Breast epithelium (tissue), 4 donors: ENCODE data around the gene NUCB1. TPM values are rescaled to one million over a fixed set of nuclear protein-coding genes. Genes with fewer than 3 reads are reported as not detected.

ENCODE experiments used
- DNase-seq, 2 donors: peaks; one replicate each; pipeline ENCODE4 v3.0.0-alpha.2; 2019; ENCODE audit warnings: low spot score in 2 of 2
- H3K27ac ChIP-seq, 2 donors: fragments of 200-600 bp; sonication (generic) in 1 of 2; one replicate each; pipeline ENCODE4 v1.5.1; 2016 to 2019; ENCODE audit warnings: mild to moderate bottlenecking in 1 of 2
- H3K27me3 ChIP-seq, 2 donors: fragments of 200-600 bp; sonication (generic) in 1 of 2; one replicate each; pipeline versions ENCODE4 v1.5.1 to v1.6.0; 2017 to 2019; ENCODE audit warnings: control low read depth in 1 of 2, mild to moderate bottlenecking in 1 of 2
- H3K36me3 ChIP-seq: fragments of 200-600 bp; one replicate; pipeline ENCODE4 v1.5.1; 2019
- H3K4me1 ChIP-seq, 2 donors: fragments of 200-600 bp; sonication (generic); one replicate each; pipeline ENCODE4 v1.5.1; 2016 to 2019; ENCODE audit warnings: control low read depth in 1 of 2
- H3K4me3 ChIP-seq, 3 donors: fragments of 200-600 bp; sonication (generic); 1 replicate in 2 of 3; 2 replicates in 1 of 3; pipeline ENCODE4 v1.5.1; 2016 to 2019; ENCODE audit warnings: mild to moderate bottlenecking in 3 of 3, moderate library complexity in 2 of 3
- H3K9me3 ChIP-seq, 2 donors: fragments of 200-600 bp; sonication (generic) in 1 of 2; one replicate each; pipeline ENCODE4 v1.5.1; 2016 to 2019; ENCODE audit warnings: control low read depth in 1 of 2
- CTCF ChIP-seq, 3 donors: fragments of 450-650 bp; IDR thresholded peaks; one replicate each; pipeline ENCODE4 v1.5.1; 2016 to 2017; ENCODE audit warnings: antibody characterized with exemption in 3 of 3, mild to moderate bottlenecking in 3 of 3, moderate library complexity in 3 of 3
- POLR2A ChIP-seq: fragments of 450-650 bp; IDR thresholded peaks from one replicate; pipeline ENCODE4 v1.6.1; 2016; ENCODE audit warnings: antibody characterized with exemption, mild to moderate bottlenecking, moderate library complexity
- POLR2AphosphoS5 ChIP-seq, 3 donors: sonication (generic); formaldehyde crosslinking; IDR thresholded peaks; one replicate each; pipeline ENCODE4 v1.6.1; 2017; ENCODE audit warnings: antibody characterized with exemption in 3 of 3
- intact Hi-C: fragments of 100-400 bp; cut with DNase I; formaldehyde crosslinking; loops from one replicate; pipeline ENCODE4 v1.15.1; 2023; ENCODE audit warnings: low total_unique reads
- total RNA-seq, 3 donors: library from RNA; depleted of rRNA; stranded (reverse); fragments of >200 nt; gene quantifications; one replicate each; pipeline ENCODE4 v1.1.0, GENCODE V29; 2016

Gene NUCB1
- total RNA-seq, 3 donors from 2014 or later: 131 to 333 (median 223) TPM

DNA sequence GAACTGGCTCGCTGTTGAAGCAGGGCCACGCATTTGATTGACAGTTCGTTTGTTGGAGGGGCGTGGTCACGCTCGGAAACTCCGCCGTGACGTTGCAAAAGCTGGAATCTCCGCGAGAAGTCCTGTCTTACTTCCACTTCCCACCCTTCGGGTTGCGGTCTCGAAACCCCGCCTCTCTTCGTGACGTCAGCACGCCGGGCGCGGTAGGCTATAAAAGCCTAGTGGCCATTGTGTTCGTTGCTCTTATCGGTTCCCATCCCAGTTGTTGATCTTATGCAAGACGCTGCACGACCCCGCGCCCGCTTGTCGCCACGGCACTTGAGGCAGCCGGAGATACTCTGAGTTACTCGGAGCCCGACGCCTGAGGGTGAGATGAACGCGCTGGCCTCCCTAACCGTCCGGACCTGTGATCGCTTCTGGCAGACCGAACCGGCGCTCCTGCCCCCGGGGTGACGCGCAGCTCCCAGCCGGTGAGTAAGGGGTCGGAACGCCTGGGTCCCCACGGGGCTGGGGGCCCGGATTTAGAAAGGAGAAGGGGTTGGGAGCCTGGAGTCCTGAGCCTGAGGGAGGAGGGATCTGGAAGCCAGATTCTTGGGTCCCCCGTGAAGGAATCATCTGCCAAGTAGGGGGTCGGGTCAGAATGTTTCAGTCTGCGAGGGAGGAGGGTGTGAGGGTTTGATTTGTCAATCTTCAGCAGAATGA lies 27.8 kb upstream of the NUCB1 start, which contains the start of gene PPP1R15A:
Gene PPP1R15A (plus strand): TSS at position 240 of the 702 bp plus-strand sequence. CDS start 813 bp downstream, outside the sequence.
- Histone ChIP-seq H3K4me1 (peaks cover 10 to 14% of the 10 kb centered on the region in 2 donors), H3K27ac (peak within 1 kb of the TSS; percentile 98 to 100), H3K27me3 (no peaks in the 10 kb centered on the region), H3K36me3 (no peaks in the 10 kb centered on the region), H3K4me3 (peak within 1 kb of the TSS; percentile 81 to 100 (median 85)), H3K9me3 (no peaks in the 10 kb centered on the region)
- peak; percentile 99 for DNase-seq
- intact Hi-C loops: no loop called here
- peak; percentile 100 for TF ChIP-seq POLR2AphosphoS5 (IDR thresholded peaks at IDR 0.05)
- TF ChIP-seq POLR2A: peak; percentile 100
- TF ChIP-seq CTCF (IDR thresholded peaks at IDR 0.05): peak; percentile 34 to 74 (median 49)

- intact Hi-C loops: no loop called here
- H3K36me3 ChIP-seq: no peaks in the 10 kb centered on the region
- H3K27me3 ChIP-seq: no peaks in the 10 kb centered on the region
- peak overlapping the region; percentile 98 to 100 for H3K27ac ChIP-seq
- H3K4me3 ChIP-seq: peak overlapping the region; percentile 81 to 100 (median 85)
- no peaks in the 10 kb centered on the region for H3K9me3 ChIP-seq
- TF ChIP-seq POLR2A (no peak), CTCF (IDR thresholded peaks at IDR 0.05) (peak in 2 of 3 donors; percentile 11 to 33), POLR2AphosphoS5 (IDR thresholded peaks at IDR 0.05) (peak; percentile 26 to 87 (median 65))
- peak; percentile 87 to 91 for DNase-seq
- H3K4me1 ChIP-seq: peaks cover 10% of the 10 kb centered on the region in 2 donors
Measured at GRCh38 chr19:48872884-48873475, 27.1 kb upstream of the NUCB1 start.

DNA sequence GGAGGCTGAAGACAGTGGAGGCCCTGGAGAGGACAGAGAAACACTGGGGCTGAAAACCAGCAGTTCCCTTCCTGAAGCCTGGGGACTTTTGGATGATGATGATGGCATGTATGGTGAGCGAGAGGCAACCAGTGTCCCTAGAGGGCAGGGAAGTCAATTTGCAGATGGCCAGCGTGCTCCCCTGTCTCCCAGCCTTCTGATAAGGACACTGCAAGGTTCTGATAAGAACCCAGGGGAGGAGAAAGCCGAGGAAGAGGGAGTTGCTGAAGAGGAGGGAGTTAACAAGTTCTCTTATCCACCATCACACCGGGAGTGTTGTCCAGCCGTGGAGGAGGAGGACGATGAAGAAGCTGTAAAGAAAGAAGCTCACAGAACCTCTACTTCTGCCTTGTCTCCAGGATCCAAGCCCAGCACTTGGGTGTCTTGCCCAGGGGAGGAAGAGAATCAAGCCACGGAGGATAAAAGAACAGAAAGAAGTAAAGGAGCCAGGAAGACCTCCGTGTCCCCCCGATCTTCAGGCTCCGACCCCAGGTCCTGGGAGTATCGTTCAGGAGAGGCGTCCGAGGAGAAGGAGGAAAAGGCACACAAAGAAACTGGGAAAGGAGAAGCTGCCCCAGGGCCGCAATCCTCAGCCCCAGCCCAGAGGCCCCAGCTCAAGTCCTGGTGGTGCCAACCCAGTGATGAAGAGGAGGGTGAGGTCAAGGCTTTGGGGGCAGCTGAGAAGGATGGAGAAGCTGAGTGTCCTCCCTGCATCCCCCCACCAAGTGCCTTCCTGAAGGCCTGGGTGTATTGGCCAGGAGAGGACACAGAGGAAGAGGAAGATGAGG lies 26.4 kb upstream of the NUCB1 start:
- TF ChIP-seq POLR2A: no peak
- TF ChIP-seq POLR2AphosphoS5 (IDR thresholded peaks at IDR 0.05): peak in 1 of 3 donors; percentile 28
- peak in 1 of 3 donors; percentile 3 for TF ChIP-seq CTCF (IDR thresholded peaks at IDR 0.05)
- intact Hi-C loops: no loop called here

DNA sequence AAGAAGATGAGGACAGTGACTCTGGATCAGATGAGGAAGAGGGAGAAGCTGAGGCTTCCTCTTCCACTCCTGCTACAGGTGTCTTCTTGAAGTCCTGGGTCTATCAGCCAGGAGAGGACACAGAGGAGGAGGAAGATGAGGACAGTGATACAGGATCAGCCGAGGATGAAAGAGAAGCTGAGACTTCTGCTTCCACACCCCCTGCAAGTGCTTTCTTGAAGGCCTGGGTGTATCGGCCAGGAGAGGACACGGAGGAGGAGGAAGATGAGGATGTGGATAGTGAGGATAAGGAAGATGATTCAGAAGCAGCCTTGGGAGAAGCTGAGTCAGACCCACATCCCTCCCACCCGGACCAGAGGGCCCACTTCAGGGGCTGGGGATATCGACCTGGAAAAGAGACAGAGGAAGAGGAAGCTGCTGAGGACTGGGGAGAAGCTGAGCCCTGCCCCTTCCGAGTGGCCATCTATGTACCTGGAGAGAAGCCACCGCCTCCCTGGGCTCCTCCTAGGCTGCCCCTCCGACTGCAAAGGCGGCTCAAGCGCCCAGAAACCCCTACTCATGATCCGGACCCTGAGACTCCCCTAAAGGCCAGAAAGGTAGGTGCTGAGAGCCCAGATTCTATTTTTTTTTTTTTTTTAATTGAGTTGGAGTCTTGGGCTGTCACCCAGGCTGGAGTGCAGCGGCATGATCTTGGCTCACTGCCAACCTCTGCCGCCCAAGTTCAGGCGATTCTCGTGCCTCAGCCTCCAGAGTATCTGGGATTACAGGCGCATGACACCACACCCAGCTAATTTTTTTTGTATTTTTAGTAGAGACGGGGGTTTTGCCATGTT lies 25.6 kb upstream of the NUCB1 start:
- no peak for DNase-seq
- H3K27me3 ChIP-seq: no peaks in the 10 kb centered on the region
- H3K9me3 ChIP-seq: no peaks in the 10 kb centered on the region
- intact Hi-C loops: no loop called here
- TF ChIP-seq POLR2A (no peak), POLR2AphosphoS5 (IDR thresholded peaks at IDR 0.05) (peak in 1 of 3 donors; percentile 10)
- no peaks in the 10 kb centered on the region for H3K36me3 ChIP-seq
- peaks cover 6 to 10% of the 10 kb centered on the region in 2 donors for H3K4me1 ChIP-seq
- H3K4me3 ChIP-seq: peak overlapping the region; percentile 81 to 100 (median 85)
- peak overlapping the region; percentile 98 to 100 for H3K27ac ChIP-seq

More for the DNA sequence above, 26.4 kb upstream of the NUCB1 start:
- Histone ChIP-seq H3K27me3 (no peaks in the 10 kb centered on the region), H3K4me1 (peaks cover 7 to 10% of the 10 kb centered on the region in 2 donors), H3K27ac (peak overlapping the region; percentile 98 to 100), H3K9me3 (no peaks in the 10 kb centered on the region), H3K4me3 (peak overlapping the region; percentile 81 to 100 (median 85)), H3K36me3 (no peaks in the 10 kb centered on the region)
- no peak for DNase-seq
